ENCODE measurements around the gene SLC7A4. TPM values are rescaled to one million over a fixed set of nuclear protein-coding genes. Genes with fewer than 3 reads are reported as not detected.

The SLC7A4 gene
- polyA plus RNA-seq, 1 experiment = 0.29 TPM

DNA sequence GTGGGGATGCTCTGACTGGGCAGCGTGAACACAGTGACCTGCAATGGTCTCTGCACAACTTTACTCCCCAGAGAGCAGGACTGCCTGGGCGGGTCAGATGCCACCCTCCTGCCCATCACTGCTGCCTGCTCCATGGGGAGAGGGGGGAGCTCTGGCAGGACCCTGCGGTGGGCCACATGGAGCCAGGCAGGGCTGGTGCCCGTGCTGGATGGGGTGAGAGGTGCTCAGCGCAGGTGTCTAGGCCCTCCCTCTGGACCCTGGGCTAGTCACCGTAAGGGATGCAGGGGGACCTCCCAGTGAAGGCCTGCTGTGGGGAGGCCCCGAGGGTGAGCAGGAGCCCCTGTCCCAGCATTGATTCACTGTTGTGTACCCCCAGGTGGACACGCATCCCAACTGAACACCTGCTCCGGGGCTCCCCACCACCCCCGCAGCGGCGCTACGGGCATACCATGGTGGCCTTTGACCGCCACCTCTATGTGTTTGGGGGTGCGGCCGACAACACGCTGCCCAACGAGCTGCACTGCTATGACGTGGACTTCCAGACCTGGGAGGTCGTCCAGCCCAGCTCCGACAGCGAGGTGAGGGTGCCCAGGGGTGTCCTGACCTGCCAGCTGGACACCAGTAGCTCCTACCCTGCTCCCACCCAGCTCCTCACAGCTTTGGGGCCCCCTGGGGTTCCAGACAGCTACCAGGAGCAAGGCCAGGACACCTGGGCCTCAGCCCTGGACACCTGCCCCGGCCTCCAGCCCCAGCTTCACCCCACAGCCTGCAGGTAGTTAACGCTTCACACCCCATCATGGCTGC lies 40.9 kb downstream of the SLC7A4 start:
- ChIA-PET CTCF (interaction anchor here (1.5 to 2.1 kb wide), 2 partner anchors 10 to 111 kb away, joined by 5 read pairs; partner anchors contain the start of gene LZTR1), POLR2A (no interaction called here)
- H3K4me3 ChIP-seq (ENCODE audit: low read depth, low read length) = no peak overlapping the region
- DNase-seq (ENCODE audit: low read depth) = no peak
- peaks cover 35% of the 10 kb centered on the region for H3K36me3 ChIP-seq (ENCODE audit: control insufficient read depth, insufficient read depth, low read length)
- H3K27me3 ChIP-seq (ENCODE audit: control insufficient read depth, insufficient read depth, low read length) = no peaks in the 10 kb centered on the region
- TF ChIP-seq, protein P1, sequence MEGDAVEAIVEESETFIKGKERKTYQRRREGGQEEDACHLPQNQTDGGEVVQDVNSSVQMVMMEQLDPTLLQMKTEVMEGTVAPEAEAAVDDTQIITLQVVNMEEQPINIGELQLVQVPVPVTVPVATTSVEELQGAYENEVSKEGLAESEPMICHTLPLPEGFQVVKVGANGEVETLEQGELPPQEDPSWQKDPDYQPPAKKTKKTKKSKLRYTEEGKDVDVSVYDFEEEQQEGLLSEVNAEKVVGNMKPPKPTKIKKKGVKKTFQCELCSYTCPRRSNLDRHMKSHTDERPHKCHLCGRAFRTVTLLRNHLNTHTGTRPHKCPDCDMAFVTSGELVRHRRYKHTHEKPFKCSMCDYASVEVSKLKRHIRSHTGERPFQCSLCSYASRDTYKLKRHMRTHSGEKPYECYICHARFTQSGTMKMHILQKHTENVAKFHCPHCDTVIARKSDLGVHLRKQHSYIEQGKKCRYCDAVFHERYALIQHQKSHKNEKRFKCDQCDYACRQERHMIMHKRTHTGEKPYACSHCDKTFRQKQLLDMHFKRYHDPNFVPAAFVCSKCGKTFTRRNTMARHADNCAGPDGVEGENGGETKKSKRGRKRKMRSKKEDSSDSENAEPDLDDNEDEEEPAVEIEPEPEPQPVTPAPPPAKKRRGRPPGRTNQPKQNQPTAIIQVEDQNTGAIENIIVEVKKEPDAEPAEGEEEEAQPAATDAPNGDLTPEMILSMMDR (IDR thresholded peaks at IDR 0.05; ENCODE audit: insufficient read depth, low read depth, low read length) = no peak

DNA sequence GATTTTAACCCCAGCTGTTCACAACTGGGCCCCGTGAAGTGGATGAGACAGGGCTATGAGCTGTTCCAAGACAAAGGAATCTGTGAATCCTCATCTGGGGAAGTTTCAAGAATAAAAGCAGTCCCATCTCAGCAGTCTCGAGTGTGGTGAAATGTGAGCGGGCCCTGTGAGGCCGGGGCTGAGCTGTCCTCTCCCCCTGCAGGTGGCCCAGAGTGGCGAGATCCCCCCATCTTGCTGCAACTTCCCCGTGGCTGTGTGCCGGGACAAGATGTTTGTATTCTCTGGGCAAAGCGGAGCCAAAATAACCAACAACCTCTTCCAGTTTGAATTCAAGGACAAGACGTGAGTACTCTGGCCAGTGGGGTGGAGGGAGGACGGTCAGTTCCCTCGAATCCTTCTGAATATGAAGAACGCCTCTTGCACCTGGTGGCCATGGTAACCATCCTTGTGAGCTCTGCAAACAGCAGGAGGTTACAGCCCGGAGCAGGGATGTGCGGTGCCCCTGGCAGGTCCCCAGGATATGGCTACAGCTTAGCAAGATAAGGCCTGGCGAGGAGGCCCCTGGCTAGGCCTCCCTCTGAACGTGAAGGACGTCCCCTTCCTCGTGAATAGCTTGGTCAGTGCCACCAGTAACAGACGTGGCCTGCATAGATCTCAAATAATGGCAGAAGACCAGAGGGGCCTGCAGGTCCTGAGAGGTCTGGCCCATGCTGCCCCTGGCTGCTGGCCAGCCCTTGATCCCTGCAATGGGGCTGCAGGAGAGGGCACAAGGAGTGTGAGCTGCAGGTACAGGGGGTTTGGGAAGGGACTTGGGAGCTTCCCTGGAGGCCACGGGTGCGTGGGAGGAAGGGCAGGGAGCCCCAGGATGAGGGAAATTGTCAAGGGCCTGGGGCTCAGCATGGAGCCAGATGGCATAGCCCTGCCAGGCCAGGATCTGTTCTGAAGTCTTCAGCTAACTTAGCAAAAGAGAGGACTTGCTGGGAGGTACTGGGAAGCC lies 41.9 kb downstream of the SLC7A4 start:
- no peak for DNase-seq (ENCODE audit: low read depth)
- H3K27me3 ChIP-seq (ENCODE audit: control insufficient read depth, insufficient read depth, low read length) = no peaks in the 10 kb centered on the region
- TF ChIP-seq, protein P1 (IDR thresholded peaks at IDR 0.05; ENCODE audit: insufficient read depth, low read depth, low read length) = no peak
- POLR2A ChIA-PET = no interaction called here
- peaks cover 35% of the 10 kb centered on the region for H3K36me3 ChIP-seq (ENCODE audit: control insufficient read depth, insufficient read depth, low read length)
- CTCF ChIA-PET = interaction anchor here (1.2 to 2.1 kb wide), 5 partner anchors 9 to 113 kb away, joined by 3 to 5 read pairs (median 4); partner anchors contain the start of gene LZTR1
- H3K4me3 ChIP-seq (ENCODE audit: low read depth, low read length) = no peak overlapping the region

DNA sequence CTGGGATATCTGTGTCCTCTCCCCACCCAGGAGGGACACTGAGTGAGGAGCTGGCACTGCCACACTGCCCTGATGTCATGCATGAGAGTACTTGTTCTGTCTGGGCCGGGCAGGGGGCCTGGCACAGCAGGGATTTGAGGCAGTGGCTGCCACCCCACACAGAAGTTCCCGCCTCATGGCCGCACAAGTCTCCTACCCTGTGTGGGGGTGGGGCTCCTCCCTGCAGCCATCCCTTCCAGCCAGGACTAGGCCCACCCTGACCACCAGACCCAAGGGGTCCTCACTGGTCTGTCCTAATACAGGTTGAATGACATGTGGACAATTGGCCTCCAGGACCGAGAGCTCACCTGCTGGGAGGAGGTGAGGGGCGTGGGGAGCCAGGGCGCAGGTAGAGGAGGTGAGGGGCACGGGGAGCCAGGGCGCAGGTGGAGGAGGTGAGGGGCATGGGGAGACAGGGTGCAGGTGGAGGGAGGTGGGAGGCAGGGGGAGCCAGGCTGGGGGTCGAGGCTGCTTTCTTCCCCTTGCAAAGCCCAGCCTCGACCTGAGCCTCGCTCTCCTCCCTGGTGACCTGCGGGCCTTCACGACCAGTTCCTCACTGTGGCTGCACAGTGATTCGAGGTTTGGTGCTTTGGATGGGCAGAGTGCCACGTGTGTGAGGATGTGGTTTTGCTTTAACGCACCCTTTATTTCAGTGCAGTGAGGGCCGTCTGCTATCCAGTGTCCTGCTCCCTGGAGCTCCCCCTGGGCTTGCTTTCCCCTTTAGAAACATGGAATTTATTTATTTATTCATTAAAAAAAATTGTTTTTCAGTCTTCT lies 42.8 kb downstream of the SLC7A4 start:
- no peak overlapping the region for H3K4me3 ChIP-seq (ENCODE audit: low read depth, low read length)
- no peaks in the 10 kb centered on the region for H3K27me3 ChIP-seq (ENCODE audit: control insufficient read depth, insufficient read depth, low read length)
- POLR2A ChIA-PET = no interaction called here
- TF ChIP-seq, protein P1 (IDR thresholded peaks at IDR 0.05; ENCODE audit: insufficient read depth, low read depth, low read length) = no peak
- DNase-seq (ENCODE audit: low read depth) = no peak
- peaks cover 36% of the 10 kb centered on the region for H3K36me3 ChIP-seq (ENCODE audit: control insufficient read depth, insufficient read depth, low read length)
- CTCF ChIA-PET = interaction anchor here (1.2 to 2.1 kb wide), 4 partner anchors 8 to 114 kb away, joined by 3 to 5 read pairs (median 4); partner anchors contain the start of gene LZTR1

DNA sequence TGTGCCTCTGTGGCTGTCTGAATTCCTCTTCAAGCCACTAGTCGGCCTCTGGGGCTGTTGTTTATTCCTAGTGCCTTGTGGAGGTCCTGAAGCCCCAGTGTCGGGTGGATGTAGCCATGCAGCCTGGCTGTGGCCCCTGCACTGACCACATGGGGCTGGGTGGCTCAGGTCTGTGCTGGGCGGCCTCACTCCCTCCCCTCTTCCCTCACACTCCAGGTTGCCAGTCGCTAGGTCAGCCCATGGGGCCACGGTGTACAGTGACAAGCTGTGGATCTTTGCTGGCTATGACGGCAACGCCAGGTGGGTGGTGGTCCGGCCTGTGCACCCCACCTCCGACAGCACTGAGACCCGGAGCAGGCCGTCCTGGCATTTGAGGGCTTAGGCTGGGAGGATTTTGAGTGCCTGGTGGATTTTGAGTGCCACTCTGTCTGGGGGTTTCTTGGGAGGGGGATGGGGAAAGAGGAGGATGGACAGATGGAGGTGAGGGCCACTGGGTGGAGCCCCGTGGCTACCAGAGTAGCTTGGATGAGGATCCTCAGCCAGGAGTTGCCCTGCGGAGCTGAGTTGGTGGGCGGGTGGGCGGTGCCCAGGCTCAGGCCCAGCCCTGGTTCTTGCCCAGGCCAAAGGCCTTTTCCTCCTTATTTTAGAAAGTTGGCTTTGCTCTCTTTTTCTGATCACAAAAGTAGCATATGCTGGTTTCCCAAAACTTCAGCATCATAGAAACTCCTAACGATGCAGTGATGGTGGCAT lies 43.6 kb downstream of the SLC7A4 start:
- Histone ChIP-seq H3K27me3 (ENCODE audit: control insufficient read depth, insufficient read depth, low read length) (no peaks in the 10 kb centered on the region), H3K4me3 (ENCODE audit: low read depth, low read length) (no peak overlapping the region), H3K36me3 (ENCODE audit: control insufficient read depth, insufficient read depth, low read length) (peaks cover 34% of the 10 kb centered on the region)
- ChIA-PET POLR2A (no interaction called here), CTCF (interaction anchor here (0.6 to 1.7 kb wide), 3 partner anchors 103 to 178 kb away, joined by 3 to 4 read pairs (median 3); no protein-coding TSS in a partner anchor)
- TF ChIP-seq, protein P1 (IDR thresholded peaks at IDR 0.05; ENCODE audit: insufficient read depth, low read depth, low read length) = no peak
- DNase-seq (ENCODE audit: low read depth) = no peak
